HUES48 (cell line): Measurements from ENCODE around the gene GSE1.

ENCODE experiments used
- H3K27ac ChIP-seq: one replicate; pipeline ENCODE4 v1.7.0; 2013; ENCODE audit warnings: low read depth, low read length, inconsistent platforms
- H3K27me3 ChIP-seq: 2 replicates; pipeline ENCODE4 v1.6.1; 2013; ENCODE audit warnings: mild to moderate bottlenecking, low read length; ENCODE audit not compliant: control insufficient read depth, insufficient read depth
- H3K36me3 ChIP-seq: 2 replicates; pipeline ENCODE4 v1.6.1; 2013; ENCODE audit warnings: low read length; ENCODE audit not compliant: control insufficient read depth, insufficient read depth
- H3K4me1 ChIP-seq: 2 replicates; pipeline ENCODE4 v1.6.1; 2013; ENCODE audit warnings: mild to moderate bottlenecking, low read length; ENCODE audit not compliant: control insufficient read depth, insufficient read depth
- H3K4me3 ChIP-seq: 2 replicates; pipeline ENCODE4 v1.5.1; 2013; ENCODE audit warnings: mild to moderate bottlenecking, low read depth, low read length
- H3K9ac ChIP-seq: 2 replicates; pipeline ENCODE4 v1.6.1; 2013; ENCODE audit warnings: mild to moderate bottlenecking, low read depth, low read length, moderate library complexity
- H3K9me3 ChIP-seq: 2 replicates; pipeline ENCODE4 v1.6.1; 2013; ENCODE audit warnings: low read length; ENCODE audit not compliant: control insufficient read depth, insufficient read depth

The GSE1 gene

DNA sequence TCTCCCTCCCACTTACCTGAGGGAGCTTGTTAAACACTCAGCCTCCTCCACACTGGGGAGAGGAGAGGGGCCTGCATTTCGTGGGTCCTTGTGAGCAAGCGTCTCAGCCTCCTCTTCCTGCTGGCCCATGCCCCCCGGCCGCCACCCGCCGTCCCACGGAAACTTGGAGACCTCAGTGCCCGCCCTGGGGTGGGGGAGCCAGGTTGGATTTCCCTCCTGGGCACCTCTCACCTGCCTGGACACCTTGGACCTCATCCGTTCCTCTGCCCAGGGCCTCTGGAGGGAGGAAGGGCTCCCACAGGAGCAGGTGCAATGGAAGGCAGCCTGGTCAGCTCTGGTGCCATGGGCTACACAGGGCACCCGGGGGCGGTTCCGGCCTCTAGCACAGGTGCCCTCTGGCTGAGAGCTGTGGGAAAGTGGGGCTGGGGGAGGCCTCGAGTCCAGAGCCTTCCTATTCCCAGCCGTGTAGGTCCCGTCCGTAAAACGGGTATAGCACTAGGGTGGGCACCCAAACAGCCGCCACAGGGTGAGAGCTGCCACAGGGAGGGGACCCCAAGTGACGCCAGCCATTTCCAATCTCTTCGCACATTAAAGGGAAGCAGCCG is 11.0 kb downstream of the GSE1 start:
- no peak overlapping the region for H3K4me3 ChIP-seq
- no peaks in the 10 kb centered on the region for H3K9me3 ChIP-seq
- H3K4me1 ChIP-seq = peaks cover 28% of the 10 kb centered on the region
- H3K27me3 ChIP-seq = no peaks in the 10 kb centered on the region
- H3K27ac ChIP-seq = no peak overlapping the region
- H3K36me3 ChIP-seq = peaks cover 16% of the 10 kb centered on the region
- no peak overlapping the region for H3K9ac ChIP-seq

DNA sequence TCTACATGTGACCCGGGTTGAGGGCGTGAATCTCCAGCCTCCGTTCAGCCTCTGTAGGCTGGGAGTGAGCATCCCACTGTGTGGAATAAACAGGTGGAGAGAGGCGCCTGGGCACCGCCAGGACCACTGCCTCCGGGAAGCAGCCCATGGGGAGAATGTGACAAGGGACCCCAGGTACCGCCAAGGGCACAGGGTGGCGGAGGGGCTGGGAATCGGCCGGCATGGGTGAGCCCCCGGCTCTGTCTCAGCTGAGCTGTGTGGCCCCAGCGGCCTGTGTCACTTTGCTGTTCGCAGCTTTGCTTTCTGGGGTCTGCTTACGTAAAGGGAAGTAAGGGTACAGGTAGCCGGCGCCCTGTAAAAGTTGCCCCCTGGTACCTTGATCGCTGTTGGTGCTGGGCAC is 11.5 kb downstream of the GSE1 start:
- no peak overlapping the region for H3K9ac ChIP-seq
- H3K9me3 ChIP-seq = no peaks in the 10 kb centered on the region
- H3K4me3 ChIP-seq = no peak overlapping the region
- H3K27ac ChIP-seq = no peak overlapping the region
- peaks cover 20% of the 10 kb centered on the region for H3K36me3 ChIP-seq
- H3K27me3 ChIP-seq = no peaks in the 10 kb centered on the region
- H3K4me1 ChIP-seq = peaks cover 28% of the 10 kb centered on the region

DNA sequence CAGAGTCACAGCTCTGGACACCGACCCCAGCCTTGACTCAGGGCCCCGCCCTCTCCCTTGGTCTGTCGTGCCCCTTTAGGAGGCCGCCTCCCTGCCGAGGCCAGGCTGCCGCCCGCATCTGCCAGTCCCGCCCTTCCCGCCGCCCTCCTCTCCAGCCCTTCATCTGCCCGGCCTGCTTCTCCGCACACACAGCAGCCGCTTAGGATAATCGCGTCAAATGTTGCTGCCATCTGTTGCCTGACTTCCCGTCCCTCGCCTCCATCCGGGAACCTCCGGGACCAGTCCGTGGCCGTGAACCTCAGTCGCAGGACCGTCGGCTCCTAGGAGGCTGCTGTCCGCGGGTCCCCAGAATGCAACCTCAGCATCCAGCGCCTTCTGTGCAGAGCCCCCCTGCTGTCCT is 11.9 kb downstream of the GSE1 start:
- H3K4me3 ChIP-seq = no peak overlapping the region
- H3K27me3 ChIP-seq = no peaks in the 10 kb centered on the region
- no peak overlapping the region for H3K9ac ChIP-seq
- H3K9me3 ChIP-seq = no peaks in the 10 kb centered on the region
- no peak overlapping the region for H3K27ac ChIP-seq
- H3K4me1 ChIP-seq = peaks cover 28% of the 10 kb centered on the region
- peaks cover 24% of the 10 kb centered on the region for H3K36me3 ChIP-seq

DNA sequence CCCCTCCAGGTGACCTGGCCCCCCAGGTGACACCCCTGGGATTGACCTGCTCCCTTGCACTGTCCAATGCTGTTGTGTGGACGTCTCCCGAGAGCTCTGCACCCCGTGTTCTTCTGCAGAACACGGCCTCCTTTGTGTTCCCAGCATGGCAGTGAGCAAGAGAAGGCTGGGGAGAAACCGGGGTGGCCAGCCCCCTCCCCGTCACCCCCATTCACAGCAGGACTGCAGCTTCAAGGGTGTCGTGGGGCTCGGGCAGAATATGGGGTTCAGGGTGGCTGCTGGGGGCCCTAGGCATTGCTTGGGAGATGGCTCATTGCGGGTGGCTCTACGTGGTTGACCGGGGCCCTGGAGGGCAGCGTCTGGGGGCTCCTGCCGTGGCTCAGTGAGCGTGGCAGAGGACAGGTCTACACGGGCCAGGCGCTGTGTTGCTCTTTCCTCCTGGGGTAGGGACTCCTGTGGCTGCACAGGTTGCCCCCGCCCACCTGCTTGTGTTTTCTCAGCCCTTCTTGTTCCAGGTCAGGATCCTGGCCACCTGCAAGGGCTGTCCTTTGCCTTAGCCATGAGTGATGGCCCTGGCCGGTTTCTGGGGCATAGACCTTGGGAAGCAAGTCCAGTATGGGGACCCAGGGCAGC is 12.5 kb downstream of the GSE1 start:
- Histone ChIP-seq H3K4me1 (peaks cover 28% of the 10 kb centered on the region), H3K4me3 (no peak overlapping the region), H3K9me3 (no peaks in the 10 kb centered on the region), H3K36me3 (peaks cover 22% of the 10 kb centered on the region), H3K27ac (peak overlapping the region; percentile 86), H3K27me3 (no peaks in the 10 kb centered on the region), H3K9ac (no peak overlapping the region)

DNA sequence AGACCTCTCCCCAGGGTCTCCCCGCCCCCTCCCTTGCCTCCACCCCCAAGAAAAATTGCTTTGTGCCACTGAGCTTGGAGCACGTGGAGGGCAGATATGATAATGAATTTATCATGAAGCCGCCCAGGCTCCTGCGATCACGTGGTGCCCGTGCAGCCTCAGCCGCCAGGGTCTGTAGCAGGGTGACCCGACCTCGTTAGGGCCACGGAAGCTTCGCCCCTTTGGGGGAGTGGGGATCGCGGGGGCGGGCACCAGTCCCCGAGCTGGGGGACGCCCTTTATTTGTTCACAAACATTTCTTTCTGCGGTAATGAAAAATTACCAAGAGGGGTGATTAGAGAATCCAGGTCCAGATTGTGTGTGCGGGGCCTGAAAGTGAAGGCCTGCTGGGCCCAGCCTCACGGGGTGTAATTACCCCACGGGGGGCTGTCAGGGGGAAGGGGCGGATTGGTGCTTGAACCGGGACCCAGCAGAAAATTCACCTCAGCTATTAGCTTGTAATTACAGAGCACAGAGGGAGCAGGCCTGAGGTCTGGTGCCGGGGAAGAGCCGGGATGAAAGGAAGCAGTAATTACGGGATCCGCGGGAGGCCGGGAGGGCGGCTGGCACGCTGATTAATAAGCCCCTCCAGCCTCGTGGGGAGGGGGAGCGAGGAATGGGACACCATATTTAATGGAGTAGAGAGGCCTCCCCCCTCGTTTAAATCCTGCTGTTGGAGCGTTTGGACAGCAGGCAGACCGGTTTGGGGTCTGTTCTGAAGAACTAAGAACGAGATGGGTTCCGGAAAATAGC is 13.3 kb downstream of the GSE1 start:
- Histone ChIP-seq H3K4me1 (peaks cover 28% of the 10 kb centered on the region), H3K27ac (peak overlapping the region; percentile 86), H3K9me3 (no peaks in the 10 kb centered on the region), H3K4me3 (peak overlapping the region; percentile 10), H3K9ac (no peak overlapping the region), H3K36me3 (peaks cover 20% of the 10 kb centered on the region), H3K27me3 (no peaks in the 10 kb centered on the region)

DNA sequence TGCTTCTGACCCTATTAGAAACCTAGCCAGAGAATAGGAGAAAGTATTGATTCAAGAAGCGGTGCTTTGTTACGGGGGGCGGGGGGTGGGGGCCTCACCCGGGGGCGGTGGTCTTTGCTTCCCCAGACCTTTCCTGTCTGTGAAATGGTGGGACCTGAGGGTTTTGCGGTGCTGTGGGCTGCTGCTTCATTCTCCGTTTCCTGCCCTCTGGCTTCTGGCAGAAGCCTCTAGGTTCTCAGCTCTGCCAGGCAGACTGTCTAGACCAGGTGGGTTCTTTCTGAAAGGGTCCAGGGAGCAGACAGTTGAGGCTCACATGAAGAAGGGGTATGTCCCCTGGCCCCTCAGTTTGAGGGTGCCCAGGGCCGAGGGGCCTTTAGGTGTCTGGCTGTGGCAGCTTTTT is 14.0 kb downstream of the GSE1 start:
- Histone ChIP-seq H3K27ac (peak overlapping the region; percentile 20), H3K9ac (no peak overlapping the region), H3K4me3 (no peak overlapping the region), H3K27me3 (no peaks in the 10 kb centered on the region), H3K9me3 (no peaks in the 10 kb centered on the region), H3K36me3 (peaks cover 20% of the 10 kb centered on the region), H3K4me1 (peaks cover 28% of the 10 kb centered on the region)

DNA sequence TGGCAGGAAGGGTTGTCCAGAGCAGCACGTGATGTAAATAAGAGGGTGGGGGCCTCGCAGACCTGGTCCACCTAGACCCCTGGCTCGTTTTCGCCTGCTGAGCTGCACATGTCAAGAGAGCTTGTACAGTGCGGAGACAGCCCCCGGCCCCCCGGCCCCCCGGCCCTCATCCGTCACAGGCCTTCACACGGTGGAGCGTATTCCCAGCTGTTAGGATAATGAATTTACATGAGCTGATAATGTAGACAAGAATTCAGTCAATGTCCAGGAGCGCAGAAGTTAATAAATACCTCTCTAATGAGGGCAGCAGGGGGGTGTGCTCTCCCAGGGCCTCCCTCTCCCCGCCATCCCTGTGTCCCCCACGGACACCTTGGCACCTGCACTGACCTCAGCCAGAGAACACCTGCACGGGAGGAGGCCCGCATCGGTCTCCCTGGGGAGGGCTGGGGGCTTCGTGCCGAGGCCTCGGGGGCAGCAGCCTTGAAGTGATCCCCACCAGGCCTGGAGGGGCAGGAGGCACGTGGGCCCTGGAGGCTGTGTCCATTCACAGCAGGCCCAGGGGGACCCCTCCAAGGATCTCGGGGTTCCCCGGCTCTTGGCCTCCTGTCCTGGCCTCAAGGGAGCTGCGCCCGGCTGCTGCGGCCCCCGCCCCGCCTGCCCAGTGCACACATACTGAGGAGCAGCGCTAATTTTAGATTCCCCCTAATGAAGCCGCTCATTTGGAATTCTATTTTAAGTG is 14.6 kb downstream of the GSE1 start:
- Histone ChIP-seq H3K27me3 (no peaks in the 10 kb centered on the region), H3K9me3 (no peaks in the 10 kb centered on the region), H3K9ac (no peak overlapping the region), H3K27ac (peak overlapping the region; percentile 28), H3K36me3 (peaks cover 20% of the 10 kb centered on the region), H3K4me1 (peaks cover 28% of the 10 kb centered on the region), H3K4me3 (no peak overlapping the region)

DNA sequence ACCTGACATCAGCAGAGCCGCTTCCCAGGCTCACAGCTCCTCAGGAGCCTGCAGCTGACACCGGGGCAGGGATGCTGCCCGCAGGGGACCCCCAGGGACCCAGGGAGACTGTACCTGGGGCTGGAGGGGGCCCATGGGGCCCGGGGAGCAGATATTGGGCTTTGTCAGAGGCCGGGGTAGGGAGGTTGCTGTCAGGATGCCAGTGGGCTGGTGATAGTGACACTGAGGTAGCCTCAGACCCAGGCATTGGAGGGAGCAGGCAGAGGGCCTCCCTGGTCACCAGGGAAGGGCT is 15.1 kb downstream of the GSE1 start:
- no peak overlapping the region for H3K9ac ChIP-seq
- no peak overlapping the region for H3K4me3 ChIP-seq
- H3K27me3 ChIP-seq = no peaks in the 10 kb centered on the region
- H3K27ac ChIP-seq = peak overlapping the region; percentile 28
- H3K9me3 ChIP-seq = no peaks in the 10 kb centered on the region
- peaks cover 20% of the 10 kb centered on the region for H3K36me3 ChIP-seq
- H3K4me1 ChIP-seq = peaks cover 28% of the 10 kb centered on the region

DNA sequence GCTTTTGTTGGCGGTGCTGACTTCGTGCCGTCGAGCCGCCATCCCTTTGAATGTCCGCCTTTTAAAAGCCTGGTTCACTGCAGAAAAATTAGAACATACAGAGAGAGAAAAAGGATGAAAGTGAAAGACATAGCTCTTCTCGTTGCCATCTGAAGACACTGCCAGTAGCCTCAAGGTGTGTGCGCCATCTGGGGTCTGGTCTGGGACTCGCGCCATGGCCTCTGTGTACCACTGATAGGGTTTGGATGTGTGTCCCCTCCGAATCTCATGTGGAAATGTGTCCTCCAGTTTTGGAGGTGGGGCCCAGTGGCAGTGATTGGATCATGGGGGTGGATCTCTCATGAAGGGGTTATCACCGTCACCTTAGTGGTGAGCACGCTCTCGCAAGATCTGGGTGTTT is 15.5 kb downstream of the GSE1 start:
- no peak overlapping the region for H3K4me3 ChIP-seq
- no peaks in the 10 kb centered on the region for H3K27me3 ChIP-seq
- peaks cover 21% of the 10 kb centered on the region for H3K36me3 ChIP-seq
- H3K9ac ChIP-seq = no peak overlapping the region
- no peak overlapping the region for H3K27ac ChIP-seq
- no peaks in the 10 kb centered on the region for H3K9me3 ChIP-seq
- H3K4me1 ChIP-seq = peaks cover 28% of the 10 kb centered on the region

DNA sequence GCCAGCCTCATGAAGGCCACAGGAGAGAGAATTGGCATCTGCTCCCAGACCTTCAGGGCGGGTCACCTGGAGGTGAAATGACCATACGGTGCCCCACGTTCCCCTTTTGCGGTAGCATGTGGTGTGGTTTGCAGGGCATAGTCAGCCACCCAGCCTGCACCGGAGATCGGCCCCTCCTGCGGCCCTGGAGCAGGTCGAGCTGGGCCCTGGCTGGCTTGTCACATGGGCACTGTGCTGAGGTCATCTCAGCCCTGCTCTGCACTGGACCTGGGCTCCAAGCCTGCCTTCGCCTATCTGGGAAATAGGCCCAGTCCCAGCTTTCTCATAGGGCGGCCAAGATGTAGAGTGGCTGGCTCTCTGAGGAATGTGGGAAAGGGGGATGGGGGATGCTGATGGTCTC is 16.2 kb downstream of the GSE1 start:
- Histone ChIP-seq H3K27me3 (no peaks in the 10 kb centered on the region), H3K36me3 (peaks cover 28% of the 10 kb centered on the region), H3K4me1 (peaks cover 24% of the 10 kb centered on the region)

DNA sequence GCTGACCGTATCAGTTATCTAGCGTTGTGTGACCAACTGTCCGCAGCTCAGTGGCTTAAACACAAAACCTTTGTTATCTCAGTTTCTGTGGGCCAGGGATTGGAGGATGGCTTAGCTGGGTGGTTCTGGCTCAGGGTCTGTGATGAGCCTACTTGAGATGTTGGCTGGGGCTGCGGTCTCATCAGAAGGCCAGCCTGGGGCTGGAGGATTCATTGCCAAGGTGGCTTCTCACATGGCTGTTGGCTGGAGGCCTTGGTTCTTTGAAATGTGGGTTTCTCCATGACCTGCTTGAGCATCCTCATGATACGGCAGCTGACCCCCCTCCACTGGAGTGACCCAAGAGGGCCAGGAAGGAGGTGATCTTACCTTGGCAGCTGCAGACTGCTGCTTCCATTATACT is 16.7 kb downstream of the GSE1 start:
- H3K4me3 ChIP-seq = no peak overlapping the region
- no peaks in the 10 kb centered on the region for H3K9me3 ChIP-seq
- peaks cover 33% of the 10 kb centered on the region for H3K36me3 ChIP-seq
- H3K27me3 ChIP-seq = no peaks in the 10 kb centered on the region
- H3K9ac ChIP-seq = no peak overlapping the region
- peaks cover 19% of the 10 kb centered on the region for H3K4me1 ChIP-seq
- H3K27ac ChIP-seq = no peak overlapping the region

More for the DNA sequence above, 16.2 kb downstream of the GSE1 start:
- H3K9ac ChIP-seq = no peak overlapping the region
- no peak overlapping the region for H3K4me3 ChIP-seq
- no peaks in the 10 kb centered on the region for H3K9me3 ChIP-seq
- H3K27ac ChIP-seq = no peak overlapping the region
